GM10248 (cell line): ENCODE data around the gene ACSM4.

ENCODE experiments used
- CTCF ChIA-PET: fragments of 300-600 bp; sonication (Branson Sonifier 250); formaldehyde crosslinking; extraction: SDS; loops from one replicate; lab custom pipeline; 2021; ENCODE audit warnings: antibody characterized with exemption; lab: Yijun Ruan, JAX
- POLR2A ChIA-PET: fragments of 350-650 bp; sonication (Branson Sonifier 250); formaldehyde crosslinking; extraction: SDS; loops from one replicate; lab custom pipeline; 2020; ENCODE audit warnings: antibody characterized with exemption; lab: Yijun Ruan, JAX
- DNase-seq: peaks from one replicate; pipeline ENCODE4 v3.0.0; 2012; ENCODE audit errors: extremely low spot score
- CTCF ChIP-seq: IDR thresholded peaks from 2 replicates; pipeline ENCODE4 v1.5.1; 2012; ENCODE audit warnings: mild to moderate bottlenecking, low read depth; ENCODE audit errors: extremely low read depth, missing control alignments, control extremely low read depth

Gene ACSM4

GRCh38 chr12:7302266-7302986 is 1.4 kb upstream of the ACSM4 start:
- ChIA-PET CTCF (interaction anchor here (1.0 kb wide), 1 partner anchor 8 kb away, joined by 3 read pairs; no protein-coding TSS in a partner anchor), POLR2A (no interaction called here)
- no peak for DNase-seq
- no peak for TF ChIP-seq CTCF

- no peak for DNase-seq
- TF ChIP-seq CTCF, result no peak
- POLR2A ChIA-PET, result no interaction called here
- CTCF ChIA-PET, result no interaction called here
These were observed 642 bp upstream of the ACSM4 start for GRCh38 chr12:7303230-7303629.

- DNase-seq, result no peak
- ChIA-PET CTCF (interaction anchor here (2.4 kb wide), 1 partner anchor 9 kb away, joined by 10 read pairs; no protein-coding TSS in a partner anchor), POLR2A (no interaction called here)
- no peak for TF ChIP-seq CTCF
These were observed 584 bp downstream of the ACSM4 start for GRCh38 chr12:7304456-7304855.

GRCh38 chr12:7310070-7310469 is 6.2 kb downstream of the ACSM4 start:
- no peak for TF ChIP-seq CTCF
- no peak for DNase-seq
- ChIA-PET POLR2A (no interaction called here), CTCF (interaction anchor here (0.6 to 1.1 kb wide), 3 partner anchors 9 to 20 kb away, joined by 3 to 4 read pairs (median 3); no protein-coding TSS in a partner anchor)

GRCh38 chr12:7319930-7320329 is 16.1 kb downstream of the ACSM4 start:
- ChIA-PET CTCF (interaction anchor here (1.2 kb wide), 1 partner anchor 13 kb away, joined by 4 read pairs; no protein-coding TSS in a partner anchor), POLR2A (no interaction called here)
- TF ChIP-seq CTCF, result no peak
- no peak for DNase-seq

- no peak for DNase-seq
- ChIA-PET POLR2A (no interaction called here), CTCF (interaction anchor here (1.6 kb wide), 1 partner anchor 44 kb away, joined by 3 read pairs; no protein-coding TSS in a partner anchor)
- no peak for TF ChIP-seq CTCF
These were observed 17.8 kb downstream of the ACSM4 start for GRCh38 chr12:7321624-7322023.
